AG20443 (cell line): ENCODE results near the gene ISOC2.

Experiments used
- DNase-seq: peaks from one replicate; pipeline ENCODE4 v3.0.0; 2012; ENCODE audit warnings: low spot score, mixed read lengths

ISOC2 gene

DNA sequence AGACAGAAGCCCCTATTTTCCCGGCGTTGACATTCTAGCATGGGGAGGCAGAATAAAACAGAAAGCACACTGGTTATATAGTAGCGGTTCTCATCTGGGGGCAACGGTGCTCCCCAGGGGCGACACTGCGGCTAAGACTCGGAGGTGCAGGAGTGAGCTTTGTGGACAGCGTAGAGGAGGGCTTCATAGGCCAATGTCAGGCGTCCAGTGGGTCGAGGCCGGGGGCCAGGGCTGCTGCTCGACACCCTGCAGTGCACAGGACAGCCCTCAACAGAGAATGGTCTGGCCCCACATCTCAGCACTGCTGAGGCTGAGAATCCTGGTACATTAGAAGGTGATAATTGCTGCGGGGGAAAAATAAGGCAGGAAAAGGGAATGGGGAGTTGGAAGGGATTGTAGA lies 16.5 kb upstream of the ISOC2 start:
- DNase-seq = no peak

DNA sequence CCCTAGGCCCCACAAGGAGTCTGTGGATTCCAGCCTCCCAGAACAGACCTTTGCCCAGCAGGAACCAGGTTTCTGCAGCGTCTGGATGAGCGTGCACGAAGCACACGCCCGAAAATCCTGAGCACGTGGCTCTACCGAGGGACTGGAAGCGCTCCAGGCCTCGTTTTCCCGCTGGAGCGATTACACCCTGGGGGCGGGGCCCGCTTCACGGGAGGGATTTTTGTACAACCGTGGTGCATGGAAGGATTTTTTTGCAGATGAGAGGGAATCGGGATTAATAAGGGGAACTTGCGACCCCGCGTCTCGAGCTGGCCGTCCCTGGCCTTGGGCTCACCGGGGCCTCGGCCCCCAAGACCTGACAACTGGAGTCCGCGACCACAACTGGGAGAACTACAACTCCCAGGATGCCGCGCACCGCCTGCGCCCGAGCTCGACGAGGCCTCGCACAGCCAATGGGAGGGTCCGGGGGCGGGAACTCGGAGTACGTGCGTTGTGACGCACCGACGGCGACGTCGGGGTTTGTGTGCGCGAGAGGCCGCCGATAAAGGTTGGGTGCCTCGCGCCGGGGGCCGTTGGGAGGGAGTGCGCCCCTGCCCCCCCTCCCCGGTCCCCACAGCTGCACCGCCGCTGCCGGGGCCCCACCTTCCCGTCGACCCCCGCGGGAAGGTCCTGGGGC lies 14.8 kb upstream of the ISOC2 start, which contains the start of gene ZNF628:
Gene ZNF628, plus strand, starts transcription at position 518 of the 676 bp plus-strand sequence. CDS start 3,294 bp downstream, outside the sequence.
- peak; percentile 97 for DNase-seq

DNA sequence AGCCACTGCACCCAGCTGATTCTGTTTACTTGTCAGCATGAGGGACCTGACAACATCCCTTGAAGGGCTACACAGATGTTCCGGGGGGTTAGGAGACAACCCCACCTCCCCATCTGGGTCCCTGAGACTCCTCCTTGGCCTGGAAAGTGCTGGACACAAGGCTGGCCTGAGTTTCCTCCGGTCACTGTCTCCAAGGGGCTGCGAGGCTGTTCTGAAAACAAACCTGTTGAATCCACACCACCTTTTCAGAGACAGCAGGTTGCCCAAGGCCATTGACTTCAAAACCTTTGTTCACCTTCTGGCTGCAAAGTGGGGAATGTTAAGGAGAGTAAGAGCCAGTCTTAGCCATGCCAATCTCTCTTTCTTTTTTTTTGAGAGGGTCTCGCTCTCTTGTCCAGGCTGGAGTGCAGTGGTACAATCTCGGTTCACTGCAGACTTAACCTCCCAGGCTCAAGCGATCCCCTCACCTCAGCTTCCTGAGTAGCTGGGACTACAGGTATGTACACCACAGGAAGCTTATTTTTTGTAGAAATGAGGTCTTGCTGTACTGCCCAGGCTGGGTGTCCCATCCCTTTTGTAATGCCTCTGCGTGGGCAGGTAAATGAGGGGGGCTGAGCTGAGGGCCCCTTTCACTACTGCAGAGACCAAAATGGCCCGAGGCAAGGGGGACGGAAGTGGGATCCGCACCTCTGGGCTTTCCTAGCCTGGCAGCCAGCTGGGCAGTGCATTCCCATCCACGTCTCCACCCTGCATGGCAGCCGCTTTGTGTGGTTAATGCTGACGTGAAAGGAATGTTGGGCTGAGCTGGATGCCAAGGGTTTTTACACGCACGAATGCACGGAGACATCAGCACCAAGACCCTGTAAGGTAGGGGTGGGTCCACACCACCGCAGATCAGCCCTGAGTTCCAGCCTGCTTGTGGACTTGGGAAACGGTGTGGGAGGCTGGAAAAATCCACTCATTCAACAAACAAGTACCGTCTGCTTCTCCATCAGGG lies 13.1 kb upstream of the ISOC2 start:
- no peak for DNase-seq

DNA sequence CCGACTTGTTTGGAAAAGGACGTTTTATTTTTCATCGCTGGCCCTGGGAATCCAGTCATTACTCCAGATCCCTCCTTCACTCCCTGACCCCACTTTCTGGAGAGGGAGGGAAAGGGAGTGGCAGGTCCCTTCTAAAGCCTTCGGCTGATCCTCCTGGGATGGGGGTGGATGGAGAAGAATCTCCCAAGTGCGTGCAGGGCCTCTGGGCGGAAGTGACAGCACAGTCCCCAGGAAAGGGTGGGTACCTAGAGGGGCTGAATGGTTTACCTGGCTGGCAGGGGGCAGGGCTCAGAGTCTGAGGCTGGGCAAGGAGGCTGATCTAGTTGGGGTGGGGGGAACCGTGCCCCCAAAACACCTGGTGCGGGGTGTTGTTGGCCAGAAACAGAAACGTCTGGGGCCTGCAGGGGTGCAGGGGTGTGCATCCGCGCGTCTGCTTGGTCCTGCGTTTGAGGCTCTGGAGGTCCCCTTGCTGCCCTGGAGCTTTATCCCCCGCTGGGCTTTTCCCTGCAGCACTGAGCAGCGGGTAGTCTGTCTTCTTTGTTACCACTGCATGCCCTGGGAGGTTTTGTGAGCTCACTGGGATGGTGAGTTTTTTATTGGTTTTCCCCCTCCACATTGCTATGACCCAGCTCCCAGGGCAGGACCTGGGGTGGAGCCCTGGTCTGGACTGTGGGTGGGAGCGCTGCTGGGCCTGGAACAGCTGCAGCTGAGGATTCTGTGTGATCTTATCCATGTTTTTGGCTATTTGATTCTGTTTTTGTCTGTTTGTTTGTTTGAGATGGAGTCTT lies 12.0 kb upstream of the ISOC2 start:
- no peak for DNase-seq

DNA sequence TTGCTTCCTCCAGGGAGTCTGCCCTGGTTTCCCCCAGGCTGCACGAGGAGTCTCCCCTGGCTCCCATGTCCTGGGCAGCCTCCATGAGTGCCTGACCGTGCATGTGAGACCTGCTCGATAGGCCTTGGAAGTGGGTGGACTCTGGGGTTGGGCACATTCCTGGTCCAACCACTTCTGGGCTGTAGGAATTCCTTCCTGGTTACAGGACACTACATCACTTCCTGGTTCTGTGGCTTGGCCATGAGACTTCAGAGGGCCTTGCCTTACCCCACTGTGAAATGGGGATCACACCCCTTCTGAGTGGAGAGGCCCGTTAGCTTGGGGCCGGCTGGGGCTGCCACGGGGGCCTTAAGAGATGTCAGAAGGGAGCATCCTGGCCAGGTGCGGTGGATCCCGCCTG lies 11.0 kb upstream of the ISOC2 start:
- DNase-seq = peak; percentile 60

DNA sequence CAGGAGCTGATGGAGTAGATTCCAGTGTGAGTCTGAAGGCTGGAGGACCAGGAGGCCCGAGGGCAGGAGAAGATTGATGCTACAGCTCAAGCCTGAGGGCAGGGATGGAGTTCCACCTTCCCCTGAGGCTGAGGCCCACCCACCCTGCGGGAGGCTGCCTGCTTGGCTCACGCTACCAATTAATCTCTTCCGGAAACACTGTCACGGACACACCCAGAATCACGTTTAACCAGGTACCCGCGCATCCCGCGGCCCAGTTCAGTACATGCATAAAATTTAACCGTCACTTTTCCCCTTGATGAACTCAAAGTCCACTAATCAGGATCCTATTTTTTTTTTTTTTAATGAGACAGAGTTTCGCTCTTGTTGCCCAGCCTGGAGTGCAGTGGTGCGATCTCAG lies 9.8 kb upstream of the ISOC2 start:
- no peak for DNase-seq

DNA sequence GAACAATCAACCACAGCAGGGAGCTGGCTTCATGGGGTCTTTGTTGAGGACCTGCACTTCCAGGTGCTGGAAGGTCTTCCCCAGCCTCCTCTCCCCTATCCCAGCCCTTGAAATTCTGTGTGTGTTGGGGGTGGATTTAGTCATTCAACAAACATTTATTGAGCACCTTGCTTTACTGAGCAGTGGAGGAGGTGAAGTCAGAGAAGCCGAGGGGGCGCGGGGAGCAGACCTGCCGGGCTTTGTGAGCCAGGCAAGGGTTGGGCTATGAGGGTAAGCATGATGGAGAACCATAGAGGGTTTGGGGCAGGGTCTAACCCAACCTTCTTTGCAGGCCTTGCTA lies 6.6 kb upstream of the ISOC2 start:
- DNase-seq = no peak

DNA sequence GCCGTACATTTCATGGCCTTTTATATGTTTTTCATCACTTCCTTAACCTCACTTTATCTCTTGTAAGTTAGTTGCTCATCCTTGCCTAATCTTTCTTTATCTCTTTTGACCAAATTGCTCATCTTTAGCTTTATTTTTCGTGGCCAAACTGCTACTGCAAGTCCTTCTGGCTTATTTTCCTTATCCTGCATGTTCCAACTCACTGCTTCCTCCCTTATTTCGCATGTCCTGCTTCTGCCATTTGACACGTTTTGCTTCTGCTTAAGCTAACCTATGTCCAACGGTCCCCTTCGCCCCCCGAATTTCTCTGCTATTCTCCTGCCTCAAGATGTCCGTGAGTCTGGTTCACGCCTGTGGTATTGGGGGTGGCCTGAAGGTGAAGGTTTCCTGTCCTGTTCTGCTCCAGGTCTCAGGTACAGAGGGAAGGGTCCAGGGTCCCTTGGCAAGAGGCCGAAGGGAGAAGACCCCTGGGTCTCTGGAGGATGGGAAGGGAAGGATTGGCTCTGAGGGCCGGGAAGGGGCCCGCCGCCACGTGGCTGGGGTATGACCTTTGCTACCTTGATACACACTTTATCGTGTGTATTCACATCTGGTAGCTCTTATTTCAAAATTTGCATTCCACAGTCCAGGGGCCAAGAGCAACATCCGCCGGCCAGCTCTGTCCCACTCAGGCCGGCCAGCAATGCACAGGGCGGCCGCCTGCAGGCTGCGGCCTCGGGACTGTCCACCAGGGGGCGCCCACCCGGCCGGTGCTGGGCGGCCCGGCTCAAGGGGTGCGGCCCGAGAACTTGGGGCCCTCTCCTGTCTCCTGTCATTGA lies 6.0 kb upstream of the ISOC2 start:
- peak; percentile 92 for DNase-seq

DNA sequence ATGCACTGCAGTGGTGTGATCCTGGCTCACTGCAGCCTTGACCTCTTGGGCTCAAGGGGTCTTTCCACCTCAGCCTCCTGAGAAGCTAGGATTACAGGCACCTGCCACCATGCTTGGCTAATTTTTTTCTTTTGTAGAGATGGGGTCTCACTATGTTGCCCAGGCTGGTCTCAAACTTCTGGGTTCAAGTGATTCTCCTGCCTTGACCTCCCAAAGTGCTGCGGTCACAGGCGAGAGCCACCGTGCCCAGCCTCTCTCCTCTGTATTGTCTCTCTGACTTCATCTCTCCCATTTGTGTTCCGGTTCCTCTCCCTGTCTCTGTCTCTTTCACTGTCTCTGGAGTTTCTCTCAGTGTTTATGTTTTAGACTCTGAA lies 4.8 kb upstream of the ISOC2 start:
- DNase-seq = no peak

DNA sequence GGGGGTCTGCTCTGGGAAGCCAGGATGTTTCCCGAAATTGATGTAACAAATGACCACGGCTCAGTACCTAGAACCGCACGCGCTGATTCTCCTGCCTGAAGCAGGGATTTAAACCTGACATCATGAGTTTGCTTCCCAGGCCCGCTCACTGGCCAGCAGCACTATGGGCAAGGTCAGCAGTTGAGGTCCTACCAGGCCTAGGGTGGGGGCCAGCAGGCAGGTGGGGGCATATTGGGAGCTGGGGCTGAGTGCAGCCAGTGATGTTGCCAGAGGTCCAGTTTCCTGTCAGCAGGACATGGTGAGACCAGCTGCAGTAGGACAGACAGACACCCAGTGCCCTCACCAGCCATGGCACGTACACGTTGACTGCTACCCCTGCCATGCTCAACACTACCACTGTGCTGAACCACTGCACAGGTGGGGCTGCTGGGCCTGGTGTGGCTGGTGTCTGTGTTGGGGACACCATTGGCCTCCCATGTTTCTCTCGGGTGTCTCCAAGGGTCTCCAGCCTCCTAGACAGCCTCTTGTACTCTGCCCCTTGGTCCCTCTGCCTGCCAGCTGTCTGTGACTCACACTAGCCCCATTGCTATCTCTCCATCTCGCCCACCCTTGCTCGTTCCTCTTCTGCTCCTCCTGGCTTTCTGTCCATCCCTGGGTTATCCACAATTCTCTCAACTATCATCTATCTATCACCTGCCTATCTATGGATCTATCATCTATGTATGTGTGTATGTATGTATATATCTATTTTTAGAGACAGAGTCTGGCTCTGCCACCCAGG lies 4.2 kb upstream of the ISOC2 start:
- DNase-seq = no peak

DNA sequence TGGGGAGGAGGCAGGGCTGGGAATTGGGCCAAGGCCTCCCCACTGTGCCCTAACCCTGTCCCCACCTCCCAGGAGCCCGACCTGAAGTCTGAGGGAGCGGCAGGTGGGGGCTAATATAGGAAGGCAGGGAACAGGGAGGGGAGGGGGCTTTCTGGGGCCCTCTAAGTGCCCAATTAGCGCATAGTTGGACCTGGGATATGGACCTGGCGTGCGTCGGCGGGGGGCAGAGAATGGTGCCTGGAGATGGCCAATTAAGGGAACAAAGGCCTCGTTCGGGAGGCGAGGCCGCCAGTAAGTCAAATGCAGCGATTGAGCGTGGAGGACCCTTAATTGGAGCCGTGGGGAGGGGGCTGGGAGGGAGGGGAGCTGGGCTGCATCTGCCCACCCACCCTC lies 3.2 kb upstream of the ISOC2 start, which contains the start of gene C19orf85:
Gene C19orf85, minus strand, starts transcription at position 90 of the 393 bp plus-strand sequence. CDS start 197 bp downstream, outside the sequence.
- DNase-seq = no peak

DNA sequence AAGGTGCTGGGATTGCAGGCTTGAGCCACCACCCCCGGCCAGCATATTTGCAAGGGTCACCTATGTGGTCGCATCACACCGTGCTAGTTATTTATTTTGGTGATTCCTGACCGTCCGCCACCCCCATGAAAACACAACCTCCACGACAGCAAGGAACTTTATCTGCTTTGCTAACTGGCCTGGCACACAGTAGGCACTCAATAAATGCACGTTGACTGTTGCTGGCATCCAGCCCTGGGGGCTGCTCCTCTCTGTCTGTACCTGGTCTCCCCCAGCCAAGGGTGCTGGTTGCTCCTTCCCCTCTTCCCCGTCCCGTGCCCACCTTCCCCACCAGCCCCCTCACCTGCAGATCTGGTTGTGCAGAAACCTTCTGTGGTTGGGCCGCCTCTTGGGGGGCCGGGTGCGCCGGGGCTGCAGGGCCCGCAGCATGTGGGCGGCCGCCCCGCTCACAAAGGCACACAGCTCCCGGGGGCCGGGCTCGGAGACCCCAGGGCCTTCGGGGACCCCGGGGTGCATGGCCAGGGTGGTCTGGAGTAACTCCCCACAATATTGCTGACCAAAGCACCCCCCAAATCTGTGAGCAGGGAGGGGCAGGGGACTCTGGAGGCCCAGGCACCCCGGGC lies 2.7 kb upstream of the ISOC2 start:
- no peak for DNase-seq

DNA sequence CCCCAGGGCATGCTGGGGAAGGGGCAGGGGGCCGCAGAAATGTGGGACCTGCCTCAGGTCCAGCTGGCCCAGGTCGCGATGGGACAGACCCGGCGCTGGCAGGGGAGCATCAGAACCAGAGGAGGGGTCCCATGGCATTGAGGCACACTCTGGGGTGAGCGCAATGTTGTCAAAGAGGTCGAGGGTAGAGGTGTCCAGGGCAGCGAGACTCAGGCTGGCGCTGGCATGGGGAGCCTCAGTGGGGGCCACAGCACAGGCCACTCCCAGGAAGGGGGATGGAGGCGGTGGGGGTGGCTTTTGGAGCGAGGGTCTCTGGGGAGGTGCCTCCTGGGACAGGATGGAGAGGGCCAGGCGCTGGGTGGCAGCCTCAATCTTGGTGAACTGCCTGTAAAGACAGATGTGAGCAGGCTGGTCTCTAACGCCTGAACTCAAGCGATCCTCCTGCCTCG lies 2.2 kb upstream of the ISOC2 start:
- DNase-seq = no peak

DNA sequence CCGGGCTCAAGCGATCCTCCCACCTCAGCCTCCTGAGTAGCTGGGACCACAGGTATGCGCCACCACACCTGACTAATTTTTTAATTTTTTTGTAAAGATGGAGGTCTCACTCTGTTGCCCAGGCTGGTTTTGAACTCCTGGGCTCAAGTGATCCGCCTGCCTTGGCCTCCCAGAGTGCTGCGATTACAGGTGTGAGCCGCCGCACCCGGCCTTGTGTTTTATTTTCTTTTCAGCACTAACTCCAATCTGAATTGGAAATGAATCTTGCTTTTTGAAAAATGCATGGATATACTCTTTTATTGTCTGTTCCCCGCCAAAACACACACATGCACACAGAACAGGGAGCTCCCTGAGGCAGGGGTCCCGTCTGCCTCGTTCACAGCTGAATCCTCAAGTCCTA lies 1.3 kb upstream of the ISOC2 start:
- no peak for DNase-seq

DNA sequence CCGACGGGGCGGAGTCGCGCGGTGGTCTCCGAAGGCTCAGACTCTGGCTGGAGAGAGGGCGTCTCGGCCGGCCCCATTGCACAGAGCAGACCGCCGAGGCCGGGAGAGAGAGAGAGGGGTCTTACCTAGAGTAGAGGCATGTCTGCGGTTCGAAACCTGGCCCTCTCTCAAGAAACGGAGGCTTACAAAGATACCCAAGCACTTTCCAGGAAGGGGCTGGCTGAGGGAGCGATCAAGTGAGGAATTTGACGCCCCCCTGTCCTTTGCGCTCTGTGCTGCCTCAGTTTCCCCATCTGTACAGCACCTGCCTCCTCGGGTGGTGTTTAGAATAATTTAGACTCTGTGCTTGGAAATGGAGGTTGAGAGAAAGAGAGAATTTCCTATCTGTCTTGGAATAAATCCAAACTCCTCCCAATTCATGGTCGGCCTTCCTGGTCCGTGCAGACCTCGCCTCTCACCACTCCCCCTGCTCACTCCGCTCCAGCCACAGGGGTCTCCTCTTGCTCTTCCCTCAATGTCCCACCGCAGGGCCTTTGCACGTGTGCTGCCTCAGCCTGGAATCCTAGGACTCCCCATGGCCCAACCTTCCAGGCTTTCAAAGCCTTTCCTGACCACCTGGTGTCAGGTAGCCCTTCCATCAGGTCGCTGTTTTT lies 658 bp upstream of the ISOC2 start:
- DNase-seq = peak; percentile 50

DNA sequence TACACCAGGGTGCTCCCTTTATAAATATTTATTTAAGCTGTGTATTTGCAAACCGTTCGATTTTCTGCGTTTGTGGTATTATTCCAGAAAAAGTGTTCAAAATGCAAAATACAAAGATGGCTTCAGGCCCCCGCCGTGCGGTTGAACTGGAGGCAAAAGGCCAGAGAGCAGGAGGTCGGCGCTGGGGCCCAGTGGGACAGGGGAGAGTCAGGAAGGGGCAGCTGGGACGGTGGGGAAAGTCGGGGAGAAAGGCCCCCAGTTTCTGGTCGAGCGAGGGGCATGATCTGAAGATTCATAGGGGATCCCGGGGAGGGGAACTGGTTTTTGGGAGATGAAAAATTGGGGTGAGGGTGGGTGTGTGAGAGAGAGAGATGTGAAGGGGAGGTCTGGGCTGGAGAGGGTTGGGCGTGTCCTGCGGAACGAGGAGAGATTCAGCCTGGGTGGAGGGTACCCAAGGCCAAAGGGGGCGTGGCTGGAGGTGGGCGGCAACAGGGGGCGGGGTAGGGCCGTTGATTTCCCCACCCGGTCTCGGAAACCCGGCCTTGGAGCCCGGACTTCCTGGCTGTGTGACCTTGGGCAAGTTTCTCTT lies 678 bp downstream of the ISOC2 start:
- peak; percentile 94 for DNase-seq

DNA sequence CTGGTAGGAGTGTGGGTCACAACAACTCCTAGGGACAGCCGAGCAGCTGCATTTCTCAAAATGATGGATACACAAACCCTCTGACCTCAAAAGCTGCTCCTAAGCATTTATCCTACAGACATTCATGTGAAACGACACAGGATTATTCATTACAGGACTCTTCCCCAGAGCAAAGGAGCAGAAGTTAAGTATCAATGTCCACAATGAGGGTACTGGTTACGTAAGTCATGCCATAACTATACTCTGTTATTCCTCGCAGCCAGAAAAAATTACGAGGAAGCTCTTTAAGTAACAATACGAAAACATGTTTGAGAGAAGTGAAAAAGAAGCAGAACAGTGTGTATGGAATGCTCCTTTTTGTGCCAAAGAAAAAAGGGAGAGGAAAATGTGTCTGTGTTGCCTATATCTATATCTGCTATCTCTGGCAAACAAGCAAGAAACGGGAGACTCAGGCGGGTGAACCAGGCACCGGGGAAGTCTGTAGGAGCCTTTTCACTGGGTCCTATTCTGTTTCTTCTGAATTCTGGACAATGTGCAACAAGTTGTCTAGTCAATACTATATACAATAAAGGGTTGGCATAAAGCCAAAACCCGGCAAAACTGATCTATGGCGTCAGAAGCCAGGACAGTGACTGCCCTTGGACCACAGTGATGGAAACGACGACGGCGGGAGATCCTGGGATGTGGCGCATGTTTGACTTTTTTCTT lies 1.3 kb downstream of the ISOC2 start:
- DNase-seq = no peak

DNA sequence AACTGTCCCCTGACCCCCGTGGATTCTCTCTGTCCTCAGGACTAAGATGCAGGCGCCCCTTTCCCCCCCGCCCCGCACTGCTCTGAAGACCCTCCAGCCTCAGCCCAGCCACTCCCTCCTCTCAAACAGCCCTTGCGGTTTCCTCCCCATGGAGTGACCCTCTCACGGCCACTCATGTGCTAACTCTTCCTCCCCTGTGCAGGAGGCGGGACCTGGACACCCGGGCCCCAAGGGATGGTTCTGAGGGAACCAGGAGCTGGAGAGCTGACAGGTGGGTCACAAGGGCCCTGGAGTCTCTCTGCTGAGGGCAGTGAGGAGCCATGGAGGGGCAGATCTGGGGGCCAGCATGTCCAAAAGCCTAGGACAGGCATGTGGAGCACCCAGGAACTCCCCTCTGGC lies 1.9 kb downstream of the ISOC2 start:
- DNase-seq = no peak
